NCI-H1930 (cell line): Measurements from ENCODE around the gene NEUROD4.
A peak's percentile ranks its signal among the peaks of the same experiment; 100 is the strongest.

ENCODE experiments used
- DNase-seq, 2 experiments: peaks; one replicate each; lab custom pipeline; 2025; lab: John Stamatoyannopoulos, UW

Gene NEUROD4

GRCh38 chr12:55061024-55061423 is 41.2 kb downstream of the NEUROD4 start:
- DNase-seq, result no peak

DNA sequence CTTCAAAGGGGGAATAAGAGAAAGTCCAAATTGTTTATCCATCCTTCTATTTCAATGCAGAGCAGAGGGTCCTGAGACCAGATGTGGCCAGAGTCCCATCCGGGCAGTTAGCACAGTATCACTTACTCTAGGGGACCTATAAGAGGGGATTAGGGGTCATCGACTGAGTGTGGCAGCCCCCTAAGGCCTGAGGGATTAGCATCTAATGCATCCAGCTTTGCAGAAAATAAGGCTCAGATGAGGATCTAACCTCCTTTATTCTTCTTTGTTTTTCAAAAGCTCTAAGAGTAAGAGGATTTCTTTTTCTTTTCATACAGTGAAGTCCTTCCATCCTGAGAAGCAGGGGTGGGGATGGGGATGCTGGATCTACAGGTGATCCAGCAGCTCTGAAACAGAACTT is 43.5 kb downstream of the NEUROD4 start:
- no peak for DNase-seq

DNA sequence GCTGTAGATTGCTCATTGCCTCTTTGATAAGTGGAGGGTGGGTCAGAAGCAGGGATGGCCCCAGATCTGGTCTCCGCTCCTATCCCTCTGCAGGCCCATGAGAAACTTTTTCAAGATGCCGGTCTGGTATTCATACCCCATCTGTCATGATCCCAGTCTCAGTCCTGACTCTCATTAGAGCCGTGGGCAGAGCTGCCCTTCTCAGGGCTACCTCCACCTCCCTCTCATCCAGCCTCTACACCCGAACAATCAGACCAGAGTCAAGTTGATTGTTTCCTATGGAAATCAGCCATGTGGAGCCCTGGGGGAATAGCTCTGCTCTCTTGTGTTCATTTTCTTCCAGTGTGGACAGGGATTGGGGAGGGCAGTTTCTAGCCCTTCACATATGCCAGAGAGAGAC is 45.8 kb downstream of the NEUROD4 start:
- no peak for DNase-seq

DNA sequence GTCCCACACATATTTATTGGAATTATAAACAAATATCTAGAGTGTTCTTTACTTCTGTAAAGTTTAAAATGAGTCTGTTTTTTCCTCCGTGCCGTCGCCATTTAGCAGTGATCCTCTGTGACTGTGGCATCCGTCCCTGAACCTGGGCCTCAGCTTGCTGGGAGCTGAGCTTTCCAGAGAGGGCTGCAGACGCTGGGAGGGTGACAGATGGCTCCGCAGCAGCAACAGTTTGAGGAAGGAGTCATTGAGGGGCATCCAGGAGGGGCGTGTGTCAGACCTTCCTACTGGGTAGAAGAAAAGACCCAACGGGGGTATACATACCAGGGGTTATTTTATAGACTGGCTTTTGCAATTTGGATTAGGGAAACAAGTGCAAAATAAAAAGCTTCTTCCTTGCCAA is 47.9 kb downstream of the NEUROD4 start:
- no peak for DNase-seq

DNA sequence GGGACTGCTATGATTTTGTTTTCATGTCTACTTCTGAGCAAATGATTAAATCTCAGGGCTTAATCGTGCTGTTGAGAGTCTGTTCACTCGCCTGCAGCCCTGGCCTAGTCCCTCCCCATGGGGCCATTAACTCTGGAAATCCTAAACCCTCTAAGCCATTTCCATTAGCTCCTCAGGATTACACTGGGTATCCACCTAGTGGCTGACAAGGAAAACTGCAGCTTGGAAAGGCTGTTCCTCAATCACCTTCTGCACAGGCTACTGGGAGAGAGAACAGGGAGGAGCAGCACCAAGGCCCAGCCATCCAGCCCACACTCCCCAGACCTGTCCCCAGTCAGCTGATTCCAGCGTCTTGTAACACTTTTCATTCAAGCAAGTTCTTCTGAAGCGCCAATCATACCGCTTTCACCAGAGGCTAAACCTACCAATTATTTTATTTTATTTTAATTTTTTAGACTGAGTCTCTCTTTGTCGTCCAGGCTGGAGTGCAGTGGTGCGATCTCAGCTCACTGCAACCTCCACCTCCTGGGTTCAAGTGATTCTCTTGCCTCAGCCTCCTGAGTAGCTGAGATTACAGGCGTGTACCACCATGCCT is 48.7 kb downstream of the NEUROD4 start:
- peak in 1 of 2 experiments; percentile 53 for DNase-seq

DNA sequence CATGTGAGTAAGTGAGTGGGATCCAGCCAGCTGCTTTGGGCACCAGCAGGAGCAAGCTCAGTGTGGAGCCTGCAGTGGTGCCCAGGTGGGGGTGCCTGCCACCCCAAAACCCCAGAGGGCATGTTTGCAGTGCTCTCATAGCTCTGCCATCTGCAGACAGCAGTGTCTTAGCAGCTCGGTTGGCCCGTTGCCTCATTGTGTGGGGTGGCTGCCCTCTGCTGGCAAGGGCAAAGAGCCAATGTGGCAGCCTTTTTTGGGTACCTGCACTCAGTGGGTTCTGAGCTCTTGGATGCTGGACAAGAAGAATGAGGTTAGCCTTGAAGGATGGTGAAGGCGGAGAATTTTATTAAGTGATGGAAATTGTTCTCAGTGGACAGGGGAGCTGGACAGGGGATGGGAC is 52.3 kb downstream of the NEUROD4 start:
- no peak for DNase-seq

DNA sequence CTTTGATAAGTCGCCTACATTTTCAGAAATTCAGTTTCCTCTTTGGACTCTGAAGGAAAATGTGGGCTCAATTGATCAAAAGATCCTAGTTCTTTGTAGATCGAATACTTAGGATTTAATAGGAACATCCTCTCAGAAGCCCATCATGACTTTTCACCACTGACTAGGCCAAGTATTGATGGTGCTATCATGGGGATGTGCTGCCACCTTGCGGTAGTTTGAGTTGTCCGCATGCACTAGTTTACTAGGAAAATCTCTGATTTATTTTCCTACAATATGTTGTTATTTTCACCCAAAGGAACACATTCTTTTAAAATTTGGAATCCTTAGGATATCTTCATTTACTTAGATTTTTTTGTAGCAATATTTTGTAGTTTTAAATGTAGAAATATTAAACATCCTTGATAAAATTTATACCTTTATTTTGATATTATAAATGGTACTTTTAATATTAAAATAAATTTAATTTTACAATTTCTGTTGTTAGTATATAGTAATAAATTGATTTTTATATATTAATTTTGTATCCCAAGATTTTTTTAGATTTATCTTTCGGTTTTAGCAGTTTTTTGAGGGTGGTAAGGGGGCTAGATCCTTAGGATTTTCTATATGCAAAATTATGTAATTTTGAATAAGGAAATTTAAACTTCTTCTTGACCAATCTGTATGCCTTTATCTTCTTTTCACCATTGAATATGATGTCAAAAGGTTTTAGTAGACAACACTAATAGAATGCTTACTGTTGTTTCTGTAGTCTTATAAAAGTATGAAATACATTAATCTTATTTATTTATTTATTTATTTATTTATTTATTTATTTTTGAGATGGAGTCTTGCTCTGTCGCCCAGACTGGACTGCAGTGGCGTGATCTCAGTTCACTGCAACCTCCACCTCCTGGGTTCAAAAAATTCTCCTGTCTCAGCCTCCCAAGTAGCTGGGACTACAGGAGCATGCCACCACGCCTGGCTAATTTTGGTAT is 53.6 kb downstream of the NEUROD4 start:
- DNase-seq, result peak in 1 of 2 experiments; percentile 41

- no peak for DNase-seq
Observed at GRCh38 chr12:55074806-55075205, 55.0 kb downstream of the NEUROD4 start.
